Fibroblast of peridontal ligament (primary cell): ENCODE measurements around the gene ANKS3.

Source experiments
- DNase-seq: peaks from one replicate; pipeline ENCODE4 v3.0.0-alpha.2; 2010; ENCODE audit errors: extremely low read depth

ANKS3 gene

DNA sequence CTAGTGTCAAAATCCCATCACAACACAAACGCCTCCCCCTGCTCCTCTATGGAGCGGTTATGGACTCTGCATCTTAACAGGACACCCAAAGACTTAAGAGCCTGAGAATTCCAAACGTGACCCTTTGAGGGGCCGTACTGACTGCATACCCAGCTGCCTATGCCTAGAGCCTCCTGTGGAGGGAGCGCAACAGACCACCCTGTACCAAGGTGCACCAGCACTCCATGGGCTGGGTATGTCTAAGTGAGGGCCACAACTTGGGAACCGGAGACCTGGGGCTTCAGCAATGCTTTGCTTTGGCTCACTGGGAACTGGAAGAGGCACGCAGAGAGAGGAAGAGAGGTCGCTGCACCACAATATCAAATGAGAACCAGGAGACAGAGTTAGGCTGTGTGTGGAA lies 5.4 kb downstream of the ANKS3 start:
- no peak for DNase-seq

DNA sequence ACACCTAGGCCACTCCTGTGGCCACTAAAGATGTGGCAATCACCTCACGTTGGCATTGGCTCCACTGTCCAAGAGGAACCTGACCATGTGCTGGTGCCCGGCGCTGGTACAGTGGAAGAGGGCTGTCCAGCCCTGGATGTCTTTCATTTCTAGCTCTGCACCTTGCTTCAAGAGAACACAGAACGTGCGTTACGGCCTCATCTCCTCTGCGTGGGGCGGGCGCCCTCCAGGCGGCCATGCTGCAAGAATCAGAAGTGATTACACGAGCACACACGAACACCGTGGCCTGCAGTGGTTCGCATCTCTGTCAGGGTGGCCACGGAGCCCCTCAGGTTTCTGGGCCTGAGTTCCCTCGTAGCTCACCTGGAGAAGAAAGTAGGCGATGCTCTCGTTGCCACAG lies 7.5 kb downstream of the ANKS3 start:
- no peak for DNase-seq

- DNase-seq, result no peak
These were observed 9.3 kb downstream of the ANKS3 start for GRCh38 chr16:4724661-4725270.

DNA sequence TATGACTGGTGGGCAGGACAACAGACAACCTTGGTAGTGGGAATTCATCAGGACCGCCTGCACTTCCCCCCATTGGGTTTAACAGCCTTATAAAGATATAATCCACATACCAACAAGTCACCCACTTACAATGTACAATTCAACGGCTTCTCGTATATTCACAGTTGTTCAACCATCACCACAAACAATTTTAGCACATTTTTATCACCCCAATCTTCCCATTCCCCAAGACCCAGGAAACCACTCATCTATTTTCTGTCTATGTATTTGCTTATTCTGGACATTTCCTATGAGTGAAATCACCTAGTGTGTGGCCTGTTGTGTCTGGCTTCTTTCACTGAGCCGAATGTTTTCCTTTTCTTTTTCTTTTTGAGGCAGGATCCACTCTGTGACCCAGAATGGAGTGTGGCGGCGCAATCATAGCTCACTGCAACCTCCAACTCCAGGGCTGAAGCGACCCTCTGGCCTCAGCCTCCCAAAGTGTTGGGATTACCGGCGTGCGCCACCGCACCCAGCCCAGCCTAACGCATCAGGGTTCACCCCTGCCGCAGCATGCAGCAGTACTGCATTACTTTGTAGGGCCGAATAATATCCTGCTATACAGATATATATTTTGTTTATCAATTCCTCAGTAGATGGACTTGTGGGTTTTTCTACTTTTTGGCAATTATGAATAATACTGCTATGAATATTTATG lies 10.9 kb downstream of the ANKS3 start:
- no peak for DNase-seq

- no peak for DNase-seq
These were observed 15.6 kb downstream of the ANKS3 start for GRCh38 chr16:4718466-4718865.

GRCh38 chr16:4714996-4715395 lies 19.1 kb downstream of the ANKS3 start:
- DNase-seq, result no peak

GRCh38 chr16:4713663-4714501 lies 20.2 kb downstream of the ANKS3 start:
- no peak for DNase-seq

DNA sequence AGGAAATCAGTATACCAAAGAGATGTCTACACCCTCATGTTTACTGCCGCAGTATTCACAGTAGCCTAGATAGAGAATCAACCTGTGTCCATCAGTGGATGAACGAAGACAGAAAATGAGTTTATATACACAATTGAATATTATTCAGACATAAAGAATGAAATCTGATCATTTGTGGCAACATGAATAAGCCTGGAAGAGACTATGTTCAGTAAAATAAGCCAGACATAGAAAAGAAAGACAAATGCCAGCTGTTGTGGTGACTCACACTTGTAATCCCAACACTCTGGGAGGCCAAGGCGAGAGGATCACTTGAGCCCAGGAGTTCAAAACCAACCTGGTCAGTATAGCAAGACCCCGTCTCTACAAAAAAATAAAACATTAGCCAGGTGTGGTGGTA lies 24.6 kb downstream of the ANKS3 start:
- peak; percentile 60 for DNase-seq

- DNase-seq, result no peak
These were observed 27.2 kb downstream of the ANKS3 start for GRCh38 chr16:4706871-4707270.

DNA sequence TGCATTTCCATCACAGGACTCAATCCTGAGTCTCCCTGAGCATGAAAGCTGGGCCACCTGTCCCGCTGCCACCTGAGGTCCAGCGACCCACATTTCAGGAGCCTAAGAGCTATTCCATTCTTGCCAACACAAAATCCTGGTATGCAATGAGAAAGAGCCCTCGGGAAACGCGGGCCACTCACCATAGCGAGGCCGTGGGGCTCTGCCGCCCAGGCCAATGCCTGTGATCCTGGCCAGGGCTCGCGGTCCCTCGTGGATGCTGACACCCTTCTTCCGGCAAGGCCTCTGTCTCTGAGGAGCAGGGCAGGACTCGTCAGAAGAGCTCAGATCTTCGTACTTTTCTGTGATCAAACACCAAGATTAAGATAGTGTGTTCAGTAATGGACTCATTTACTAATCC lies 29.2 kb downstream of the ANKS3 start:
- DNase-seq, result no peak

DNA sequence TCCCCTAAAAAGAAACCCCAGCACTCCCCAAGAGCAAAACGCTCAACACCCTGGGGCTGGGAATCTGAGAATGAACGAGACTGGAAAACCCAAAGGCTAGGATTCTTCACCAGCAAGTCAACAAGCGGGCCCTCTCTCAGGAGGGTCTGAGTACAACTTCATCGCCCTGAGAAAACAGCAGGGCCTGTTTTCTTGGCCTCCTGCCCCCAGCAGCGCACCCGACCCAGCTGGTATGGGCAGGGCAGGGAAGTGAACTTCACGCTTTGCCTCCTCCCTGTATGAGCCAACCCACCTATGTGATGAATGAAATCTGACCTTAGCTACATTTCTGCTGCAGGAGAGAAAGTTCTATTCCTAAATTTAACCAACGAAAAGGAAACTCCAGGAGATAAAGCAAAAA lies 29.6 kb downstream of the ANKS3 start:
- no peak for DNase-seq

GRCh38 chr16:4703906-4704305 lies 30.2 kb downstream of the ANKS3 start:
- DNase-seq, result no peak

GRCh38 chr16:4702466-4702808 lies 31.6 kb downstream of the ANKS3 start:
- no peak for DNase-seq

DNA sequence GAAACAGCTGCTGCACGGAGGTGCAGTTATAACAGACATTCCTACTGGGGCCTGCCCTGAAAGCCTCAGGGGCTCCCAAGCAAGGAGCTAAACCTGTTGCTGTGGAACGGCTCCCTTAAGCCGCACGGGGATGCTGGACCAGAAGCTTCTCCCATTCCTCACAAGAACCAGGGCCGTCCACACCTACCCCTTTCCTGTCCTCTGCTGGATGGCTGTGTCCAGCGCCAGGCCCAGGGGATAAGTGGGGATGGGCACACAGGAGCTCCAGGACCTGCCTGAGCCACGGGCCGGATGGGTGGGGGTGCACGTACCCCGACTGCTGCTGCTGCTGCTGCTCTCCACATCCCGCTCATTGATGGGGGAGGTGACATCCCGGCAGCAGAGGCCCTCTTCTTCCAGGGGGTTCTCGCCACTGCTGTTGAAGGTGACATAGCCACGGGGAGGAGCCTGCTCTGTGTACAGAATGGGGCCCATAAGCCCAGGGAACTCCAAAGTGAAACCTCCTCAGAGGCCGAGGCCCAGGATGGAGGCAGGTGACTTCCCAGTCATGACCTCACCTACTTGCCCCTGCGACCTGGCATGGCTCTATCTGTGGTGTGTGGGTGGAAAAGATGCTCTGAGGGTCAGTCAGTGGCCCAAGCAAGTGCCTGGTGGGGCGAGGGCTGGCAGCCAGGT lies 32.1 kb downstream of the ANKS3 start:
- DNase-seq, result no peak

DNA sequence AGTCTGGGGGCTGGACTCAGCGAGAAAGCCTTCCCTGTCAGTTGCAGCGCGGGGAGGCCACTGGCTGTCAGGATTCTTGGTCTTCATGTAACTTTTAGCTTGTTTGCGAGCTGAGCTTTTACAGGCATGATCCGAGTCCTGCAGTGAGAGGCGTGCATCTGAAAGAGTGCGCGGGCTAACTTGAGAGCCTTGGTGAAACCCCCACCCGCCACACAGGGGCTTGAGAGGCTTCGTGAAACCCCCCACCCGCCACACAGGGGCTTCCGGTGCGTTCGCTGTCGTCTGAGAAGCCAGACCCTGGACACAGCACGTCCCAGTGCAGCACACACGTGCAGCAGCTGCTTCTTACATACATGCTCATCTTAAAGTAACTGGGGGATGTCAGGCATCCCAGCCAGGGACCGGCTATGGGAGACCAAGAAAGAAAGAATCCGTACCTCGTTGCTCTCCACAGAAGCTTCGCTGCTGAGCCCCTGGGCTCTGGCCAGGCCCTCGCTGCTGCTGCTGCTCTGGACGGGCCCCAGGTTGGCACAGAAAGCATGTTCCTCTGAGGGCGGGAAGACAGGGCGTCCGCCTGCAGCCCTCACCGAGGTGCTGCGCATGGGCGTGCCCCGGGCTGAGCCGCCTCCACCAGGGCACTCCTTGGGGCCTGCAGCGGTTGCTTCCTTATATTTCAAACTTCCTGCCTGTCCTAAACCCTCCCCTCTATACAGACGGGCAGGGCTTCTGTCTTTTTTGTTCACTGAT lies 32.9 kb downstream of the ANKS3 start:
- no peak for DNase-seq

- DNase-seq, result no peak
These were observed 33.6 kb downstream of the ANKS3 start for GRCh38 chr16:4700380-4700996.

- DNase-seq, result no peak
These were observed 35.0 kb downstream of the ANKS3 start for GRCh38 chr16:4699046-4699556.

DNA sequence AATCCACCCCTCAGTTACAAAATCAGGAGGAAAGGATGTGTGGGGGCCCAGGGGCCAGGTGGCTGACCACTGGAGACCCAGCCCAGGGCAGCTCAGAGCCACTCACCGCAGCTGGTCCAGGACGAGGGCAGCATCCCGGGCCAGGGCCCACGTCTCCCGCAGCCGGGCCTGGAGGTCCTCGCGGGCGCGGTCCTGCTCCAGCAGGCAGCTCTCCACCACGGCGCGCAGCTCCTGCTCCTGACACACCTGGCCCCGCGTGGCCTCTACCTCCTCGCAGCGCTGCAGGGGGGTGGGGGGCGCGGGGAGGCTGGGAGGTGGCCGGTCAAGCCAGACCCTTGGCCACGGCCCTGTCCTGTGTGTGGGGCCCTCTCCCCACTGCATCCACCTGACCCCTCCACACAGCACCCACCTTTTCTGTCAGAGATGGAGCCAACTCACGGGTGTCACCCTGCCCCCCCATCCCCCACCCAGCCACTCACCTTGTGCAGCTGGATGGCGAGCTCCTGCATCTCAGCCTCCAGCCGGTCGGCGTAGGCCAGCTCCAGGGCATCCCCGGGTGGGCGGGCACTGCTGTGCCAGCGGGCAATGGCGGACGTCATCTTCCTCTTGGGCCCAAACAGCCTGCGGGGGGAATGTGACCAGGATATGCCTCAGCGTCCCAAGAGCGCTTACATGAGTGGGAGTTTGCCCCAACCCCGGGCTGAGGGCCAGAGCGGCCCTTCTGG lies 35.6 kb downstream of the ANKS3 start:
- no peak for DNase-seq

- no peak for DNase-seq
These were observed 36.2 kb downstream of the ANKS3 start for GRCh38 chr16:4697848-4698291.
